Activated CD4-positive, alpha-beta T cell treated with anti-CD3 and anti-CD28 coated beads, Interleukin-2, amount 50 U/mL, for 16 hours (primary cell): ENCODE measurements around the gene LPIN3.

Experiments
- DNase-seq: peaks from one replicate; pipeline ENCODE4 v3.0.0-alpha.2; 2020

Gene LPIN3

DNA sequence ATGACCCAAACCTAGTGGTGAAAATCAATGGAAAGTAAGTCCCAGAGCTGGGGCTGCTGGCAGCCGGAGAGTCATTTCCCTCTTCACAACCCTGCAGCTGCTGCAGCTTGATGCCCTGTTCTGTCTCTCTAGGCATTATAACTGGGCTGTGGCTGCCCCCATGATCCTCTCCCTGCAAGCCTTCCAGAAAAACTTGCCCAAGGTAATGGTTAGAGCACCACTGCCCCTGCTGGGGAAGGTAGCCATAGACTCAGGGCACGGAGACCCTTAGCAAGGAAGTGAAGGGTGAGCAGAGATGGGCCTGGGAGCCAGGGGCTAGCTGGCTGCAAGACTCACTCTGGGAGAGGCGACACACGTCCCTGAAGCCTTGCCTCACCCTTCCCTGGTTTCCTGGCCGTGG lies 12.0 kb downstream of the LPIN3 start:
- no peak for DNase-seq

GRCh38 chr20:41353530-41353929 lies 12.9 kb downstream of the LPIN3 start:
- DNase-seq = no peak

GRCh38 chr20:41355192-41355591 lies 14.6 kb downstream of the LPIN3 start:
- DNase-seq = no peak

DNA sequence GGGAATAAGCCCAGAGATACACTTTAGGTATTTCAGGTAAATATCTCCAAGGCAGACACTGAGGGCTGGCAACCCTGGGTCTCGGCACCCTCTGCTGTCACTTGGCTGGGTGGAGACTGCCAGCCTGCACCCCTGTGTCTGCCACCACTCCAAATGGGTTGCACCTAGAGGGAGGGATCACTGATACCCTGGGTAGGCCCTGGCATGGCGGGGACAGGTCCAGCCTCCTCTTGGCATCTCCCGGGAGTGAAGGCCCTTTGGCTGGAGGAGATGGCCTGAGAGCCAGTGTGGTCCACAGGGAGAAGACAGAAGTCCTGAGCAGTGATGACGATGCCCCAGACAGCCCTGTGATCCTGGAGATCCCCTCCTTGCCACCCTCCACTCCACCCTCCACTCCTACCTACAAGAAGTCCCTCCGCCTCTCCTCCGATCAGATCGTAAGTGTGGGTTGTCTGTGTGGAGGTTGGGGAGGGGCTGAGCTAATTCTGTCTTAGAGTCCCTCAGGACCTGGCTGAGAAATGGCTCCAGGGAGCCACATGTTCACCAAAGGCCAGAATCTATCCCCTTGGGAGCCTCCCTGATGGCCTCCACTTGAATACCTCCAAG lies 15.1 kb downstream of the LPIN3 start:
- DNase-seq = no peak

GRCh38 chr20:41356951-41357350 lies 16.3 kb downstream of the LPIN3 start:
- DNase-seq = no peak

GRCh38 chr20:41357424-41358163 lies 17.0 kb downstream of the LPIN3 start:
- no peak for DNase-seq

DNA sequence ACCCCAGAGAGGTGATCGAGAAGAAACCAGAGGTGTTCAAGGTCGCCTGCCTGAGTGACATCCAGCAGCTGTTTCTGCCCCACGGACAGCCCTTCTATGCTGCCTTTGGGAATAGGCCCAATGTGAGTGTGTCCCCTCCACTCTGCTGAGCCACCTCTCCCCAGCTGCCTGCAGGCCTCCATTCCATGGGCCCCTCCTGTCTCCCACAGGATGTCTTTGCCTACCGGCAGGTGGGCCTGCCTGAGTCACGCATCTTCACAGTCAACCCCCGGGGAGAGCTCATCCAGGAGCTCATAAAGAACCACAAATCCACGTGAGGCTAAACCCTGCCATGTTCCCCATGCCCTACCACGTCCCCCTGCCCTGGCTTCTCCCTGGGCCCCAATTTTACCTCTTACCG lies 17.6 kb downstream of the LPIN3 start:
- DNase-seq = no peak

- DNase-seq = no peak
These were observed 18.1 kb downstream of the LPIN3 start for GRCh38 chr20:41358717-41359116.

GRCh38 chr20:41359541-41360011 lies 19.0 kb downstream of the LPIN3 start:
- DNase-seq = no peak

DNA sequence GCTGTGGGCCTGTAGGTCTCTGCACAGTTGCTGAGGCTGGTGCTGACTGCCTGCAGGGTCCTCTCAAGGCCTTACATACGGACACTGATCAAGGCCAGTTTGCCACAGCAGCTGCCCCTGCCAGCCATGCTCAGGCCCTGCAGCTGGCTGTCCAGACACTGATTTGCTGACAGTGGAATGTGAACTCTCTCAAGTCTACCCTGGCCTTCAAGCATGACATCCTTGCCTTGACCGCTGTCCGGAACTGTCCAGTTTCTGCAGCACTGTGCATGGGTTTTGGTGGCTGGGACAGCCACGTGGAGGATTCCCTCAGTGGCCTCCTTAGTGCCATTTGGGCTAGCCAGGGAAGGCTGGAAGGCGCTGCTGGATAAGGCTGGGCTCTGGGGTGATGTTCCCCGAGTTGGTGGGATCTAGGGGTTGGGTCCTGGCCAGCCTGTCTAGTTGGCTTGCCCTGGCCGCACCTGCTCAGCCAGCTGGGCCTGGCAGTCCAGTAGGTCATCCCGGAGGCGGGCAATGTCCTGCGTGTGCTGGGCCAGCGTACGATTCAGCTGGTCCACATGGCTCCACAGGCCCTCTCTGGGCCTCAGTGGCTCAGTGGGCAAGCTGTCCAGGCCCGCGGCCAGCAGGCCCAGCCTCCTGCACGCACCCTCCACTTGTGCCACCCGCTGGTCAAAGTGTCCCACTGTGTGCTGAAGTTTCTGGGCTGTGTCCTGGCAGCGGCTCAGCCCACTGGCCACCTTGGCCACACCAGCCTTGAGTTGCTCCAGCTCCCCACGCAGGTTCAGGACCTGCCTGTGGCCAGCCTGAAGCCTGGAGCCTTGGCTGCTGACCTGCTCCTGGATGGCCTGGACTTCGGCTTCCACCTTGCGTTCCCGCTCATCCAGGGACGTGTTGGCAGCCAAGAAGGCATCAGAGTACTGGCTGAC lies 20.5 kb downstream of the LPIN3 start:
- DNase-seq = no peak

DNA sequence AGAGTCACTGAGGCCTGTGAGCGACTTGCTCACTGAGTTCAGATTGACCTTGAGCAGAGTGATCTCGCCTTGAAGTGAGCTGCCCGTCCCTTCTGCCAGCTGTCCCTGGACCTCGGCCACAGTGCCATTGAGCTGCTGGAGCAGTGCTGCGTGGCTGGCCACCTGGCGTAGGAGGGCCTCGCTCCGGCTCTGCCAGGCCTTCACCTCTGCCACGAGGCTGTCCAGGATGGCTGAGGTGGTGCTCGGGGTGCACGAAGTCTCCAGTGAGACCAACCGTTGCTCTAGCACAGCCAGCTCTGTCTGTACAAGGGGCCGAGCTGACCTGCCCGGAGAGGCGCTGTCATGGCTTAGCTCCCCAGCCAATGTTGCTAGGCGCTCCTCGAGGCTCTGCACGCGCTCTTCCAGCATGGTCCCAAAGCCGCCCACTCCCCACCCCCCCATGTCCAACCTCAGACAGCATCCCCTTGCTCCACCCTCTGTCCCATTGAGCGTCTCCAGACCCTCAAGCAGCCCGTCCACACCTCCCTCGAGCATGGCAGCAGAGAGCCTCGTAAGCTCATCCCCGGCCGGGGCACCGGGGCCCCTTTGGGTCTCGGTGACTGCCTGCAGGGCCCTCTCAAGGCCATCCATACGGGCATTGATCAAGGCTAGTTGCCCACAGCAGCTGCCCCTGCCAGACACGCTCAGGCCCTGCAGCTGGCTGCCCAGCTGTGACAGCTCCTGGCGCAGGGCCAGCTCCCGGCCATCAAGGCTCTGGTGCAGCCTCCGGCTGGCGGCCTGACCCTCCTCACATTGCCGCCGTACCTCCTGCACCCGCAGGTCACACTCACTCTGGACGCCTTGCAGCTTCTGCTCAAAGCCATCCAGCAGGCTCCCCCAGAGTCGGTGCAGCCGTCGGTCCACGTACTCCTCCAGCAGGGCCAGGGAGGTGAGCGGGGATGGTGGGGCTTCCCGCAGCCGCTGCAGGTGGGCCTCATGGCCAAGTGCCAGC lies 21.4 kb downstream of the LPIN3 start:
- DNase-seq = no peak

- no peak for DNase-seq
These were observed 22.1 kb downstream of the LPIN3 start for GRCh38 chr20:41362748-41363140.

GRCh38 chr20:41363601-41364000 lies 23.0 kb downstream of the LPIN3 start:
- no peak for DNase-seq

DNA sequence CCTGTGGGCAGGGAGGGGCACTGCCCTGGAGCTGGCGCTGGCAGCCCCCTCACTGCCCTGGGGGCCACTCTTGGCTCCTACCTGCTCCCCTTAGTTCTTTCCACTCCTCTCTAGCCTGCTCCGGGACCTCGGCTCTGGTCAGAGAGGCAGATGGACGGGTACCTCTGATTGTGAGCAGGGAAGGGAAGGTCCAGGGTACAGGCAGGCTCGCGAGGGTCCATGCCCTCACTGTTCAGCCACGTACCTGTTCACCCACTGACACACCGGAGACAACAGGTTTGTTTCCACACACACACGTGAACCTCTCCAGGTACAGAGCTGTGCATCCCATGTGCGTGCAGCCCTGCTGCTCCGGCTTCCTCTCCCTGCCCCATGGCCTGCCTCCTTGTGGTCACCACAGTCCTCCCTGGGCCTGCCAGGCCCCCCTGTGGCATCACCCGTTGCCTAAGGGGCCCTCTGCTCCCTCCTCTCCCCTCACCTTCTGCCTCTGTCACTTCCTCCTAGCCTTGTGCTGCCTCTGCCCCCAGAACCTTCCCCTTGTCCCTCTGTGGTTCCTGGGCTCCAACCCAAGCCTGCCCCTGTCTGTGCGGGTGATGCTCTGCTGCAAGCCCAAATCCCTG lies 23.7 kb downstream of the LPIN3 start:
- DNase-seq = no peak

GRCh38 chr20:41364967-41365765 lies 24.5 kb downstream of the LPIN3 start:
- no peak for DNase-seq

- no peak for DNase-seq
These were observed 25.3 kb downstream of the LPIN3 start for GRCh38 chr20:41365777-41366545.

DNA sequence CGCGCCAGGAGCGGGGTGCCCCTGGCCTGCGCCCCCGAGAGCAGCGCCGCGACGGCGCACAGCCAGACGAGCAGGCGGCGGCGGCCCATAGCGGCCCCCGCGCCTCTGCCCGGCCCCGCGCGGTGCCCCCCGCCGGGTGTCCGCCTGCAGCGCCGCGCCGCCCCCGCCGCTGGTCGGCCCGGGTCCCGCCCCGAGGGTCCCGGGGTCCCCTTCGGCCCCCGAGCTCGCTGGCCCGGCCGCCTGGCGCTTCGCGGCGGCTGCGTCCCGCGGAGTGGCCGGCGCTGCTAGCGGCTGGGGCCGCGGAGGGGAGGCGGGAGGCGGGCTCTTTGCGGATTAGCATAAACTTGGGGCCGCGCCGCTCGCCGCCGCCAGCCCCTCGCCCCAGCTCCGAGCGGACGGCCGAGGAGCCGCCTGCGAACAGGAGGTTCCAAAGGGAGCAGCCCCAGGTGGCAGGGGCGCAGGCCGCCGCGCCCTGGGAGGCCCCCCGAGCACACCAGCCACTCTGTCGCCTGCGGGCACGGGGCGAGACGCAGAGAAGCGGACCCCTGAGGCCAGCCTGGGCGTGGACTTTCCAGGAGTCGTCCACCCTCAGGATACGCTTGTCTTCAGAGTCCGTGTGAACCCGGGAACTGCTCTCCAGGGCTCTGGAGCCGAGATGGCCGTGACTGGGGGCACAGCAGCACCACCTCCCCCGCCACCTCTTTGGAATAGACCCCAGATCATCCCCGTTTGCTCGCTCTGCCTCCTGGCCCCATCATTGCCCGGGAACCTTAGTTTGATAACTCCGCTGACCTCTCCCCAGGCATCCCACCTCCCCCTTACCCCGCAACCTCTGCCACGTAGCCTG lies 26.1 kb downstream of the LPIN3 start, which contains the start of gene EMILIN3:
Gene EMILIN3, minus strand, starts transcription at position 273 of the 847 bp plus-strand sequence. Its CDS starts 184 bp downstream, at position 89.
- no peak for DNase-seq

GRCh38 chr20:41367393-41367695 lies 26.7 kb downstream of the LPIN3 start:
- DNase-seq = no peak

DNA sequence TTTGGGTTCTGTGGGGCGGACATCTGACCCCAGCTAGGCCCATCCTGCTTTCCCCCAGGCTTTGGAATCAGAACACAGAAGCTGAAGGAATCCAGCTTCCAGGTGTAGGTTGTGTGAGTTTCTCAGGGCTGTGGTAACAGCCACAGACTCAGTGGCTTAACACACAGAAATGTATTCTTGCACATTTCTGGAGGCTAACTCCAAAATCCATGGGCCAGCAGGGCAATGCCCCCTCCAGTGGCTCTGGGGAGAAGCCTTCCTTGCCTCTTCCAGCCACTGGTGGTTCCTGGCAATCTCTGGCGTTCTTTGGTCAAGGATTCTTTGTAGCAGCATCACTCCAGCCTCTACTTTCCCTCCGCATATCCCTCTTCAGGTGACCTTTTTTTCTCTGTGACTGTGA lies 27.3 kb downstream of the LPIN3 start:
- DNase-seq = no peak
